GM18909 (cell line): ENCODE measurements around the gene TAF1B.

ENCODE experiments used
- ATAC-seq: cut with Tn5 transposase; IDR thresholded peaks from one replicate; pipeline ENCODE4 v1.9.1; 2021; ENCODE audit warnings: mild to moderate bottlenecking; ENCODE audit not compliant: unreplicated experiment, poor library complexity

Gene TAF1B

GRCh38 chr2:9843229-9844035, at the start of gene TAF1B:
TSS of gene TAF1B (plus strand) at chr2:9843474. CDS start at chr2:9843542, 68 bp downstream.
- ATAC-seq: peak; percentile 88

DNA sequence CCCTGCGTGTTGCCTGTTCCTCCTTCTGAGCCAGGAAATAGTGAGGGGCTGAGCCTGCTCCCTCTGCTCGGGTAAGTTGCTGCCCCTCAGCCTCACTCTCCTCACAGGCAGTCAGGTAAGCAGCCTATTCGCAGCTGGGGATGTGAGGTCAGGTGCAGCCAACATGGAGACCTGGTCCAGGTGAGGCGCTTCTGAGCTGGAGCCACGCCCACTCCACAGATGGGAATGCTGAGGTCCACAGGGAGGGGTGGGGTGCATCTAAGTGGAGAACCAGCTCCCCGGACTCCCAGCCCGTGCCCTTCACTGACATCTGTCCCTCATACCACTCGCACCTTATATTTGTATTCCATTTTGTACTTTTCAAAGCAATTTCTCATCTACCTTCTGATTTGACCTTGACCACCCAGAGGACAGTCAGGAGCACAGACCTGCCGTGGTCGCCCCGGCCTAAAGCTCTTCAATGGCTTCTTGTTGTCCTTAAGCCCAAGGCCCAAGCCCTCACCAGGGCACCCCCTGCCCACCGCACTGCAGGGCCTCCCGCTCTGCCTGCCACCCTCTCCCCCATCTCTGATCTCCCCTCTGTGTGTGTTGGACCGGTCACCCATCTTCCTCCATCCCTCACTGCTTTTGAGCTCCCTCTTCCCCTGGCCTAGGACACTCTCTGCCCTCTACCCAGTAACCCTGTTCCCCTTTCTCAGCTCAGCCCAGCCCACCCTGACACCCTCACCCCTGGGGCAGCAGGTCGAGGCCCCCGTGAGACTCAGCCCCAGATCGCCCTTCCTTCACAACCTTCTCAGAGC, 49.2 kb upstream of the TAF1B start:
- no peak for ATAC-seq

DNA sequence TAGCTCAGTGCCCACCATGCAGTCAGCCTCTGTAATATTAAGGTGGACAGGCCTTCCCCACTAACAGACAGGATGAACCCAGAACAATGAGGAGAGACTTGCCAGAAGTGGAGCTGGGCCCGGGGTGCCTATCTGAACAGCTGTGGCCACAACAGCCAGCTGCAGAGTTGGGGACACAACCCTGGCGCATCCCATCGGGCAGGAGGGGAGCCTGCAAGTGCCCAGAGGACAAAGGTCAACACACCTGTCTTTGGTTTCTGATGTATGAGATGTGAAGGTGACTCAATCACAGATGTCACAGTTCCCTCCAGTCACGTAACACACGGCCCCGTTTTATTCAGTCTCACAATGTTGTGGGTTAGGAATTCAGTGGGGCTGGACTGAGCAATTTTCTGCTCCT, 48.2 kb upstream of the TAF1B start:
- no peak for ATAC-seq

- no peak for ATAC-seq
Observed at GRCh38 chr2:9796056-9797010, 46.9 kb upstream of the TAF1B start.

GRCh38 chr2:9797086-9797485, 46.2 kb upstream of the TAF1B start:
- no peak for ATAC-seq

GRCh38 chr2:9797681-9798556, 45.4 kb upstream of the TAF1B start:
- no peak for ATAC-seq

DNA sequence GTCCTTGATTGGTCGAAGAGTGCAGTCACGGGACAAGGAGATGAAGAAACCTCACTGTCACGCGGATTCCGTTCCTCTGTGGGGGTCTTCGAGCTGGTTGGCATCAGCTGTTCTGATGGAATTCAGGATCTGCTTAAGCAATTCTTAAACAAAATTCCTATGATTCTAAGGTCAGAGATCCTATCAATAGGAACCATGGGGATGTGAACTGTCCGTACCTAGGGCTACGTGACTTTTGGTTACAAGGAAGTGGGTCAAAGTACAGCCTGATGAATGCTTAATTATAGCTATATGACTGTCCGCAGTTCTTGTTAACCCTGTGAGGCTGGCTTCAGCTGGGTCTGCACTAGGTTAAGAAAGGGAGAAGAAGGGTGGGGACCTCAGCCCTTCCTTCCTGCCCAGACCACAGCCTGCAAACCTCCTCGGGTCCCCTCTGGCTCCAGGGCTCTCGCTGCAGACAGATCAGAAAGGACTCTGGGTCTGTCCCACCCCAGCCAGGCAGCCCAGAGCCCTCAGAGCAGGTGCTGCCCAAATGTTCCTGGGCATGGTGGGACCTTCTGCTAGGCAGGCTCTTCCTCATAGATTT, 44.2 kb upstream of the TAF1B start:
- ATAC-seq: peak; percentile 32

- ATAC-seq: peak; percentile 83
Observed at GRCh38 chr2:9799729-9800632, 43.3 kb upstream of the TAF1B start.

DNA sequence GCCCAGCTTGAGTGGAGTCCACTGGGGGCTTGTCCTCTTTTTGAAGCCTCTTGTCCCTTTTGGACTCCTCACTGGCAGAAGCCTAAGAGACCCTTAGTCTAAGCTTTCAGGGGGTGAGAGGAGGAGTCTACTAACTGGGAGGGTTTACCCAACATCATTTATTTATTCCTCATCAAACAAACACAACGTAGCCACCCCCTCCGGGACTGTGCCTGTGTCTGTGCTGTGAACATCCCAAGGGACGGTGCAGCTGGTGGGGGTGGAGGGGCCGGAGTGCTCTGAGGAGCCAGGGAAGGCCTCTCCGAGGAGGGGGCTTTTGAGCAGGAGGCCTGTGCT, 42.7 kb upstream of the TAF1B start:
- ATAC-seq: no peak

- no peak for ATAC-seq
Observed at GRCh38 chr2:9800975-9801726, 42.1 kb upstream of the TAF1B start.

DNA sequence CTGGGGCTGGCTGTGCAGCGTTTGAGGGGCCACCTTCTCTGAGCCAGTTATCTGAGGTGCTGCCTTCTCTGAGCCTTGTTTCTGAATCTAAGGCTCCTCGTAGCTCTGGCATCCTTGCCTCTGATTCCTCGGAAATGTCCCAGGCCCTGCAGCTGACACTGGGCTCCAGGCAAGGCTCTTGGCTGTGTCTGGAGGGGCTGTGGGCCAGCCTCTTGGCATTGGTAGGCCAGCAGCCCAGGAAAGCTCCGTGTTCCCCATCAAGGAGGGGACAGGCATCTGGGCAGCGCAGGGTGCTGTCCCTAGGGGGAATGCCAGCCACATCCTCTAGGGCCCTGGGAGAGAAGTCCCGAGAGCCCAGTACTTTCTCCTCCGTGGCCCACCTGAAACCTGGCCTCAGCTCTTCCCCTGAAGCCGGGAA, 40.7 kb upstream of the TAF1B start:
- no peak for ATAC-seq

DNA sequence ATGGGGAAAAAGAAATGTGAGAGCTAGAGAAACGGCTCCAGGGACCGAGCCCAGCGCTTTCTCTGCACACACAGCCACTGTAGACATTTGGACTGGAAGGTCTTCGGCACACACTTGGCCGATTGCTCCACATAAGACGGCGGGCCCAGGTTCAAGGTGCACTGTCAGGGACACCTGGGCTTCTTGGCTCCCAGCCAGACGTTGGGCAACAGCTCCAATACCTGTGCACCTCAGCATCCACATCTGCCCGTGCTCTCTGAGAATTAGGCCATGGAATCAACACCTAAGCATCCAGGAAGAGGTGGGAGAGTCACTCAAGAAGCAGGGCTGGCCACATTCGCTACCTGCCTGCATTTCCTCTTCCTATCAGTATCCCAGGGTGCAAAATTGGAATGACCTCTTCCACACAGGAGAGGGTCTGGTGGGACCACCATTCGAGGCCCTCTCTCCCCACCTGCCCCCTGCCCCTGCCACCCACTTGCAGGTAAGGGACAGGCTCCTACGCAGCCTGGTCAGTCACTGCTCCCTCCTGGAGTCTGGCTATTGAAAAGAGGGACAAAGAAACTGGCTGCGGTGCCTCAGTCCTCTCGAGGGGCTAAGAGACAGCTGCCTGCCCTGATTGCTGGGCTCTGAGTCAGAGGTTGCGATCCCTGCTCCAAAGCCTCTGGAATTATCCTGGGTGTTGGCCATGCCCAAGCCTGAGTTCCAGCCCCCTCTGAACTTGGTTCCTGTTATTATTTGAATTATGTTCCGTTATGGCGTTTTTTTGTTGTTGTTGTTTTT, 40.1 kb upstream of the TAF1B start:
- ATAC-seq: no peak

DNA sequence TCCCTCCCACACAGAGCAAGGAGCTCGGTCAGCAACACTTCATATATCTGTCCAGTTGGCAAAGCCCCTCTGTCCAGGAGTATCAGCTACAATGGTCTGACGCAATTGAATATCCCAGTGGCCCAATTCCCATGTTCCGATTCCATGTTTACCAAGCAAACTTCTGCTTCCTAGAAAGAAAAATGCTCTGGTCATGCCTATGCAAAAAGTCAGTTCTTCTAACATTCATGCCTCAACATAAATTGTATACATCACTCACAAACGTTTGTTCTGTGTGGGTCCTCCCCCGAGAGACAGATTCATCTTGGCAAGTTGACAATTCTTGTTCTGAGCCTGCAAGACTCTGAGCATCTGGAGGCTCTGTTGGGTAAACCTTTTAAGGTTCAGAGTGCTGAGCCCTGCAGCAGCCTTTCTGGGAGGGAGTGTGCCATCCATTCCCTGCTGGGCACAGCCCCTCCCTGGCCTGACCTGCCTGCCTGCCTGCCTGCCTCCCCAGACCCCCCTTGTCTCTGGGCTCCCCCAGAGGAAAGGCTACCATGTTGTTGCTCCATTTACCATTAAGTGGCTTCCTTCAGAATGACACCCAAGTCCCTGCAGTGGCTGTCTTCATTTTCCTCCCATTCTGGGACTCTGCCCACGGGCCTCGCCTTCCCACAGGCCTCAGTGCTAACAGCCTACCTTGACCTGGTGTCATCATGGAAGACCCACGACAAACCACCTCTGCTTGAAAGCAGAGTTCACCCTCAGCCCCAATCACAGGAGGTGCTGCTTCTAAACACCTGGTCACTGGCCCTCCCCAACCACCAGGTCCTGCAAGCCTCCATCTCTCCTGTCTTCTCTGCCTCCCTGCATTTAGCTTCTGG, 37.6 kb upstream of the TAF1B start:
- no peak for ATAC-seq

- no peak for ATAC-seq
Observed at GRCh38 chr2:9806298-9806610, 37.0 kb upstream of the TAF1B start.

- ATAC-seq: no peak
Observed at GRCh38 chr2:9806656-9807055, 36.6 kb upstream of the TAF1B start.

DNA sequence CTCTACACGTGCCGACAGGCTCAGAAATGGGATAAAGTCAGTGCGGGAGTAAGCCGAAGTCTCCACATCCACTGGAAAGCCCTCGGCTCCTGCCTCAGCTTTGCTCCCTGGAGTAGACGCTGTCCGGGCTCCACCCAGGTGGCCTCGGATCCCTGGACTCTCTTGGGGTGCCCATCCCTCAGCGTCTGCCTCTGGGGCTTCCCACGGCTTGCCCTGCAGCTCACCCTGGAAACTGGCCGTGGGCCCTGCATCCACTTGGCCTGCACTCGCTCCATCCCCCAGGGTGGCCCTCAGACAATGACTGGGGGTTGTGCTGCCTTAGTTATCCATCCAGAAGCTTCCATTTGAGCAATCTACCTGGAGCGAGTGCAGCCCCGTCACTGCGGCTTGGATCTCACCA, 36.2 kb upstream of the TAF1B start:
- ATAC-seq: no peak
